Glutamatergic neuron (in vitro differentiated cells): ENCODE measurements around the gene DGUOK. TPM values are rescaled to one million over a fixed set of nuclear protein-coding genes. Genes with fewer than 3 reads are reported as not detected.

Experiments used
- DNase-seq: peaks from one replicate; pipeline ENCODE4 v3.0.0; 2022
- H3K27ac Mint-ChIP-seq: one replicate; pipeline ENCODE4 v1.8.0; 2020; ENCODE audit warnings: mild to moderate bottlenecking, mixed read lengths, inconsistent platforms; ENCODE audit not compliant: unreplicated experiment
- H3K27me3 Mint-ChIP-seq: one replicate; pipeline ENCODE4 v1.8.0; 2020; ENCODE audit warnings: mild to moderate bottlenecking, moderate library complexity, mixed read lengths, inconsistent platforms; ENCODE audit not compliant: unreplicated experiment
- H3K36me3 Mint-ChIP-seq: one replicate; pipeline ENCODE4 v1.8.0; 2020; ENCODE audit warnings: mild to moderate bottlenecking, mixed read lengths, inconsistent platforms; ENCODE audit not compliant: unreplicated experiment
- H3K4me1 Mint-ChIP-seq: one replicate; pipeline ENCODE4 v1.8.0; 2020; ENCODE audit warnings: mild to moderate bottlenecking, low read depth, mixed read lengths, inconsistent platforms; ENCODE audit not compliant: unreplicated experiment
- H3K4me3 Mint-ChIP-seq: one replicate; pipeline ENCODE4 v1.8.0; 2020; ENCODE audit warnings: mild to moderate bottlenecking, mixed read lengths, inconsistent platforms; ENCODE audit not compliant: unreplicated experiment
- H3K9me3 Mint-ChIP-seq: one replicate; pipeline ENCODE4 v1.8.0; 2020; ENCODE audit warnings: mild to moderate bottlenecking, moderate library complexity, mixed read lengths, inconsistent platforms; ENCODE audit not compliant: unreplicated experiment
- total RNA-seq: library from RNA; stranded (reverse); fragmentation: NEBNext Ultra II Directional; extraction: Animal tissue kit (Norgen Biotek cat#: 25700); gene quantifications from one replicate; pipeline ENCODE4 v1.2.1, GENCODE V29; 2021; ENCODE audit not compliant: unreplicated experiment
- TF ChIP-seq, protein P1 (sequence below): fragments of 200-600 bp; sonication (generic); IDR thresholded peaks from one replicate; pipeline ENCODE4 v1.5.0; 2021; ENCODE audit not compliant: partially characterized antibody, unreplicated experiment

DGUOK gene
- total RNA-seq, 1 donor from 2014 or later = 96.8 TPM

DNA sequence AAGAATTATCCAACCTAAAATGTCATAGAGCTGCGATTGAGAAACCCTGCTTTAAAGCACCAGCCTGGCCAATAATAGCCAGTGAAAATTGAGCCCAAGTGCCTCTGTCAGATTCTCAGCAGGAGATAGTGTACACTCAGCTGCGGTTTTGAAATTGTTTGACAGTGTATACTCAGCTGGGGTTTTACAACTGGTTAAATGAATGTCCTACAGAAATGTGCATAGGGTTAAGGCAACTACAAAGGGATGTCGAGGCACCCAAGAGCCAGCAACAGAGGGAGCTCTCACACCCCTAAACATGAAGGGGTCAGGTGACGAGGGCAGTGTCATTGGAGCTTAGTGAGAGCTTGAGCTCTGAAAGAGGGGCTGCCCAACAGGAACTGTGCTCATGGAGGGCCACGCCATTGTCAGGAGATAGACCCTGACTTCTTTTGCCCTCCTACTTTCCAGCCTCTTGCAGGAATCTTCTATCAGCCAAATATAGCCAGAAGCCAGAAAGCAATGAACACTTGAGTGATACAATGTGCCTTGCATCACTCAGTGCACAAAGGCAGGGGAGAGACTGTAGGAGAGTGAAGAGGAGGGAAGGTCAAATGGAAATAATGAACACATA, 18.7 kb upstream of the DGUOK start:
- no peak overlapping the region for H3K27ac Mint-ChIP-seq
- peaks cover 2% of the 10 kb centered on the region for H3K27me3 Mint-ChIP-seq
- DNase-seq = no peak
- H3K9me3 Mint-ChIP-seq = no peaks in the 10 kb centered on the region
- peaks cover 3% of the 10 kb centered on the region for H3K4me1 Mint-ChIP-seq
- H3K36me3 Mint-ChIP-seq = no peaks in the 10 kb centered on the region
- no peak overlapping the region for H3K4me3 Mint-ChIP-seq
- TF ChIP-seq, protein P1, sequence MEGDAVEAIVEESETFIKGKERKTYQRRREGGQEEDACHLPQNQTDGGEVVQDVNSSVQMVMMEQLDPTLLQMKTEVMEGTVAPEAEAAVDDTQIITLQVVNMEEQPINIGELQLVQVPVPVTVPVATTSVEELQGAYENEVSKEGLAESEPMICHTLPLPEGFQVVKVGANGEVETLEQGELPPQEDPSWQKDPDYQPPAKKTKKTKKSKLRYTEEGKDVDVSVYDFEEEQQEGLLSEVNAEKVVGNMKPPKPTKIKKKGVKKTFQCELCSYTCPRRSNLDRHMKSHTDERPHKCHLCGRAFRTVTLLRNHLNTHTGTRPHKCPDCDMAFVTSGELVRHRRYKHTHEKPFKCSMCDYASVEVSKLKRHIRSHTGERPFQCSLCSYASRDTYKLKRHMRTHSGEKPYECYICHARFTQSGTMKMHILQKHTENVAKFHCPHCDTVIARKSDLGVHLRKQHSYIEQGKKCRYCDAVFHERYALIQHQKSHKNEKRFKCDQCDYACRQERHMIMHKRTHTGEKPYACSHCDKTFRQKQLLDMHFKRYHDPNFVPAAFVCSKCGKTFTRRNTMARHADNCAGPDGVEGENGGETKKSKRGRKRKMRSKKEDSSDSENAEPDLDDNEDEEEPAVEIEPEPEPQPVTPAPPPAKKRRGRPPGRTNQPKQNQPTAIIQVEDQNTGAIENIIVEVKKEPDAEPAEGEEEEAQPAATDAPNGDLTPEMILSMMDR = no peak

DNA sequence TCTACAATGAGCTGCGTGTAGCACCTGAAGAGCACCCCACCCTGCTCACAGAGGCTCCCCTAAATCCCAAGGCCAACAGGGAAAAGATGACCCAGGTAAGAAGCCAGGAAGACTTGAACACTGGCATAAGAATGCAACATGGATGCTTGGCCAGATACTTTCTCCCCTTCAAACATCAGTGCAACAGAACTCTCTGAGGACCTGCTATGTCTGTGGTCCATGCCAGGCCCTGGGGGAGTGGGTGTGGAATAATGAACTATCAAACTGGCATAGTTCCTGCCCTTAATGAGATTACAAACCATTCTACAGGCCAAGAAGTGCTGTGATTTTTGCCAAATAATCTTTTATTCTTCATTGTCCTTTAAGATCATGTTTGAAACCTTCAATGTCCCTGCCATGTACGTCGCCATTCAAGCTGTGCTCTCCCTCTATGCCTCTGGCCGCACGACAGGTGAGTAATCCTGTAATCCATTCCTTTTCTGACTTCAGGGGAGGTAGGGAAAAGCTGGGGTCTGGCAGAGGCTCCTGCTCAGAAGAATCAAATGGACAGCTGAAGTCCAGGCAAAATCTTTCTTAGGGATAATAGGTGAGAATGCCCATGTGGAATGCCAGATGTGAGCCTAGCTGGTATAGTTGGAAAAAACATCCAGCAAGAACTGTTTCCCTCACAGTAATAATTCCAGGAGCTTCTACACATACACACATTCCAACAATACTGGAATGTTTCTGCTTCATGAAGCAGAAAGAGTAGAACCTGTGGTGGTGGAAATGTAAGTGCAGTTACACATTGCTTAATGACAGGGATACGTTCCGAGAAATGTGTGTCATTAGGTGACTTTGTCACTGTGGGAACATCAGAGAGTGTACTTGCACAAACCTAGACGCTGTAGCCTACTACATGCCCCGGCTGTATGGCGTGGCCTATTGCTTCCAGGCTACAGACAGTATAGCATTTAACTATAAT, 17.7 kb upstream of the DGUOK start:
- no peak for DNase-seq
- H3K4me3 Mint-ChIP-seq = no peak overlapping the region
- peaks cover 2% of the 10 kb centered on the region for H3K27me3 Mint-ChIP-seq
- H3K36me3 Mint-ChIP-seq = no peaks in the 10 kb centered on the region
- TF ChIP-seq, protein P1 = no peak
- H3K9me3 Mint-ChIP-seq = no peaks in the 10 kb centered on the region
- no peak overlapping the region for H3K27ac Mint-ChIP-seq
- peaks cover 3% of the 10 kb centered on the region for H3K4me1 Mint-ChIP-seq

DNA sequence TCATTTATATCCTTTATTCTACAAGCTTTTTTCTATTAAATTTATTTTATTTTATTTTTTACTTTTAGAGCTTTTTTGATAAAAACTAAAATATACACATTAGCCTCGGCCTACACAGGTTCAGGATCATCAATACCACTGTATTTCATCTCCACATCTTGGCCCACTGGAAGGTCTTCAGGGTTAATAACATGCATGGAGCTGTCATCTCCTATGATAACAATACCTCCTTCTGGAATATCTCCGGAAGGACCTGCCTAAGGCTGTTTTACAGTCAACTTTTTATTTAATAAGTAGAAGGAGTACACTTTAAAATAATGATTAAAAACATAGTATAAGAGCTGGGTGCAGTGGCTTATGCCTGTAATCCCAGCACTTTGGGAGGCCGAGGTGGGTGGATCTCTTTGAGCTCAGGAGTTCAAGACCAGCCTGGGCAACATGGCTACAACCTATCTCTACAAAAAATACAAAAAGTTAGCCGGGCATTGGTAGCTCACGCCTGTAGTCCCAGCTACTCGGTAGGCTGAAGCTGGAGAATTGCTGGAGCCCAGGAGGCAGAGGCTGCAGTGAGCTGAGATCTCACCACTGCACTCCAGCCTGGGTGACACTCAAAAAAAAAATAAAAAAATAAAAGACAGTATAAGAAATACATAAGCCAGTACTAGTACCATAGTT, 15.7 kb upstream of the DGUOK start:
- H3K36me3 Mint-ChIP-seq = no peaks in the 10 kb centered on the region
- H3K27me3 Mint-ChIP-seq = peaks cover 2% of the 10 kb centered on the region
- TF ChIP-seq, protein P1 = no peak
- H3K4me3 Mint-ChIP-seq = no peak overlapping the region
- peaks cover 3% of the 10 kb centered on the region for H3K4me1 Mint-ChIP-seq
- no peak overlapping the region for H3K27ac Mint-ChIP-seq
- H3K9me3 Mint-ChIP-seq = no peaks in the 10 kb centered on the region
- no peak for DNase-seq

DNA sequence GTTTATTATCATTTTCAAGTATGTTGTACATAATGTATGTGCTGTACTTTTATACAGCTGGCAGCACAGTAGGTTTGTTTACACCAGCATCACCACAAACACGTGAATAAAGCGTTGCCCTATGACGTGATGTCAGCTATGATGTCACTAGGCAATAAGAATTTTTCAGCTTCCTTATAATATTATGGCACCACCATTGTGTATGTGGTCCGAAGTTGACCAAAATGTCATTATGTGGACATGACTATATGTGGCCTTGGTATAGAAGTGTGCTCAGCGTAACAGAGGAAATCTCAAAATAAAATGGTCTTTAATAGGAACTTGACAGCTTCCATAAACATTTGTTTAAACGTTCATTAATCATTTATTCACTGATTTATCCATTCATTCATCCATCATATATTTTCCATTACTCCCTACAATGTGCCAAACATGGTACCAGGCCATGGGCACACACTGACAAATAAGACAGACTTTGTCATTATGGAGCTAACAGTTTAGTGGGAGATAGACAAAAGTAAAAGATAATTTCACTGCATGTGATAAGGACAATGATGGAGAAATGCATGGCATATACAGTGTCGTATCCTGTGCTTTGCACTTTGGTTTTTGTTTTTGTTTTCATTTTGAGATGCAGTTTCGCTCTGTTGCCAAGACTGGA, 15.0 kb upstream of the DGUOK start:
- no peaks in the 10 kb centered on the region for H3K9me3 Mint-ChIP-seq
- peaks cover 2% of the 10 kb centered on the region for H3K27me3 Mint-ChIP-seq
- no peak overlapping the region for H3K27ac Mint-ChIP-seq
- H3K4me3 Mint-ChIP-seq = no peak overlapping the region
- no peaks in the 10 kb centered on the region for H3K36me3 Mint-ChIP-seq
- TF ChIP-seq, protein P1 = no peak
- no peak for DNase-seq
- peaks cover 3% of the 10 kb centered on the region for H3K4me1 Mint-ChIP-seq
